Kidney epithelial cell (primary cell): ENCODE measurements around the gene ELOB. TPM values are rescaled to one million over a fixed set of nuclear protein-coding genes. Genes with fewer than 3 reads are reported as not detected.
A peak's percentile ranks its signal among the peaks of the same experiment; 100 is the strongest.

Experiments
- DNase-seq: peaks from one replicate; pipeline ENCODE4 v3.0.0-alpha.2; 2010; ENCODE audit warnings: low read depth
- H3K27me3 ChIP-seq: 2 replicates; pipeline ENCODE4 v1.6.0; 2011; ENCODE audit warnings: low read length; ENCODE audit not compliant: control insufficient read depth, insufficient read depth
- H3K36me3 ChIP-seq: 2 replicates; pipeline ENCODE4 v1.5.1; 2011; ENCODE audit warnings: low read length; ENCODE audit not compliant: control insufficient read depth, insufficient read depth
- H3K4me3 ChIP-seq: 2 replicates; pipeline ENCODE4 v1.5.1; 2011; ENCODE audit warnings: low read depth, mild to moderate bottlenecking, control low read depth, low read length
- total RNA-seq: library from RNA; depleted of rRNA; stranded (reverse); fragments of >200 nt; gene quantifications from 2 replicates; pipeline ENCODE4 v1.2.3, GENCODE V29; 2015
- TF ChIP-seq, protein P1 (sequence below): IDR thresholded peaks from 2 replicates; pipeline ENCODE4 v1.5.1; 2011; ENCODE audit warnings: mild to moderate bottlenecking, moderate library complexity, low read length, control low read depth, inconsistent platforms; ENCODE audit not compliant: insufficient read depth, poor library complexity, severe bottlenecking

Gene ELOB
- total RNA-seq, 1 donor from 2014 or later: 714 TPM

DNA sequence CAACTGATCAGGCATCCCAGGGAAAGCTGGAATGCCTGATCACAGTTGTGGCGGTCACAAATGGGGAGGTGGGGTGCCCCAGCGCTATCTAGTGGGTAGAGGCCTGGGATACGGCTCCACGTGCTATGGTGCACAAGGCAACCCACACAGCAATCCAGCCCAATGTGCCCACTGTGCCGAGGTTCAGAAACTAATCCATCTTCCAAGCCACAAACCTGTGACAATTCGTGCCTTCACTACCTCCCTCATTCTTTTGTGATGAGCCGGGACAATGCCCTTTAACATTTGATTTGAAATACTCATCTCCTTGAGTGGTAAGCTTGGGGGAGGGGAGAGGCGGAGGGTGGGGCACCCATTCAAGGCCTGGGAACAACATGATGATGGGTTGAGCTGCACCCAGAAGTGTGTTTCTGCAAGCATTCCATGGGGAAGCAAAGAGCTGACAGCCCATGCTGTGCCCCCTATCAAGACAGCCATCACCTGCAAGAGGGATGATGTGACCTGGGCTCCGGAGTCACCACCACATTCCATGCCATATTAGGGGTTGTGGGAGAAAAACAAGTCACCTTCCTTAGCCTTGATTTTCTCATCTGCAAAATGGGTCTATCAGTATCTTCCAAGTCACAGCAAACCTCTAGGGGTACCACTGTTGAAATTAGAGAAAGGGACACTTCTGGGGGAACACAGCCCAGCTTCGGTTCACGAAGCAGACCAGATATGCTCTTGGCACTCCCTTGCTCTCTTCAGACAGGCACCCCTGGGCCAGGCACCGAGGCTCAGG lies 3.7 kb downstream of the ELOB start:
- peaks cover 6% of the 10 kb centered on the region for H3K36me3 ChIP-seq
- TF ChIP-seq, protein P1, sequence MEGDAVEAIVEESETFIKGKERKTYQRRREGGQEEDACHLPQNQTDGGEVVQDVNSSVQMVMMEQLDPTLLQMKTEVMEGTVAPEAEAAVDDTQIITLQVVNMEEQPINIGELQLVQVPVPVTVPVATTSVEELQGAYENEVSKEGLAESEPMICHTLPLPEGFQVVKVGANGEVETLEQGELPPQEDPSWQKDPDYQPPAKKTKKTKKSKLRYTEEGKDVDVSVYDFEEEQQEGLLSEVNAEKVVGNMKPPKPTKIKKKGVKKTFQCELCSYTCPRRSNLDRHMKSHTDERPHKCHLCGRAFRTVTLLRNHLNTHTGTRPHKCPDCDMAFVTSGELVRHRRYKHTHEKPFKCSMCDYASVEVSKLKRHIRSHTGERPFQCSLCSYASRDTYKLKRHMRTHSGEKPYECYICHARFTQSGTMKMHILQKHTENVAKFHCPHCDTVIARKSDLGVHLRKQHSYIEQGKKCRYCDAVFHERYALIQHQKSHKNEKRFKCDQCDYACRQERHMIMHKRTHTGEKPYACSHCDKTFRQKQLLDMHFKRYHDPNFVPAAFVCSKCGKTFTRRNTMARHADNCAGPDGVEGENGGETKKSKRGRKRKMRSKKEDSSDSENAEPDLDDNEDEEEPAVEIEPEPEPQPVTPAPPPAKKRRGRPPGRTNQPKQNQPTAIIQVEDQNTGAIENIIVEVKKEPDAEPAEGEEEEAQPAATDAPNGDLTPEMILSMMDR: no peak
- no peak for DNase-seq
- no peaks in the 10 kb centered on the region for H3K27me3 ChIP-seq
- H3K4me3 ChIP-seq: no peak overlapping the region

DNA sequence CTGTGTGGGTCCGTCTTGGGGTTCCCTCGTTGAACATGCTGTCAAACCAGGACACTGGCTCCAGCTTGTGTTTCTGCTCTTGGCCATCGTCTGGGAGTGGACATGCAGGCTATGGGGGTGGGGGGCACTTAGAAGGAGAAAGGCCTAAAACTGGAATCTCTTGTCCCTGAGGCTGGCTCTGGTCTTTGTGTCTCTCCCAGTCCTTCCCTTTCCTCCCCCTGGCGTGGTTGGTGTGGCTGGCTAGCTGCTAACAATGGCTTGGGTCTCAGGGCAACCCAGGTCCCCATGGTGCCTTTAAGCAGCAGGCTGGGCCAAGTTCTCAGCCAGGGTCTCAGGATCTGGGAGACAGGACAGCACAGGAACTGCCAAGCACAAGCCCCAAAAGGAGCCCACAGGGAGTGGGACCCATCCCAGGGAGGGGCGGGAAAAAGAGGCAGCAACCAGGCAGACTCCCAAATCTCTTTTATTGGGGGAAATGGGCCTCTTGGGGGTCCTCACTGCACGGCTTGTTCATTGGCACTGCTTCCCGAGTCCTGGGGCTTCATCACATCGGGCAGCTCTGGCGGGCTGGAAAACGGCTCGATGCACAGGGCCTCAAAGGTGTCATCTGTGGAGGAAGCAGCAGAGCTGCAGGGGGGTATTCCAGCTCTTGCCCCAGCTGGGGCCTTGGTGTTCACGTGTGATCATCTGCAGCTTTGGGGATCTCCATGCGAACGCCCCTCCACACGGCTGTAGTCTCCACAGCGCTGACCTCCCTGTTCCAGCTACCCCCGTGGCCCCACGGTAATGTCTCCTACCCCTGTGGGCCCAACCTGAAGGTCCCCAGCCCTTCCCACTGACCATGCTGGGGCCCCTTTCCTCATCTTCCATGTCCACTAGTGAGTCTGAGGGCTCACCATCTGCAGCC lies 5.3 kb downstream of the ELOB start:
- DNase-seq: no peak
- Histone ChIP-seq H3K4me3 (no peak overlapping the region), H3K27me3 (no peaks in the 10 kb centered on the region), H3K36me3 (peaks cover 7% of the 10 kb centered on the region)
- TF ChIP-seq, protein P1: no peak

DNA sequence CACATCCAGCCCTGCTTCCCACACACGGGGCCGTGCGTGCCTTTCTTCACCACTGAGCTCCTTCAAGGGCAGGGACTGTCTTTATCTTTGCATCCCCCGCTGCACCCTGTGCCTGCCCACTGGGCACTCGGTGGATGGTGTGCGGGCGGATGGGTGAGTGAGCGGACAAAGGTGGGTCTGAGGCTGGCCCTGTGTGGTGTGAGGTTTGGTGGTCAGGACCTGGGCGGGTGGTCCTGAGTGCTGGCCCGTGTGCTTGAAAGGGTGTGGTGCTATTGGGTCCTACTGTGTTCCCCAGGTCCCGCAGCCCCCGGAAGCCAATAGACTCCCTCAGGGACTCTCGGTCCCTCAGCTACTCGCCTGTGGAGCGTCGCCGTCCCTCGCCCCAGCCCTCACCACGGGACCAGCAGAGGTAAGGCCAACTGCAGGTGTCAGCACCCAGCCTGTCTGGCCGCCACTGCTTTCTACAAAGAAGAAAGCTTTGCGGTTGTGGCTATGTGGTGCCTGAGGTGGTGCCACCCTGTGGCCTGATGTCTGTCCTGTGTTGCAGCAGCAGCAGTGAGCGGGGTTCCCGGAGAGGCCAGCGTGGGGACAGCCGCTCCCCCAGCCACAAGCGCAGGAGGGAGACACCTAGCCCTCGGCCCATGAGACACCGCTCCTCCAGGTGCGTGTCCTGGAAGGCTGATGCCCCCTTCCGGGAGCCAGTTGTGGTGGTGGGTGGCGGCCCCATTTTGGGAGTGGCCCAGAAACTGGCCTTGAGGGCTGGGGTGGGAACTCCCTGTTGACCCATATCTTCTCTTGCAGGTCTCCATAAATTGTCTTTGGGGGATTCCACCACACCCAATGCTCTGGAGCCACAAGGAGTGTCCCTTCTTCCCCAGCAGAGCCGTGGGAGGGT lies 6.8 kb downstream of the ELOB start:
- Histone ChIP-seq H3K4me3 (no peak overlapping the region), H3K27me3 (no peaks in the 10 kb centered on the region), H3K36me3 (peaks cover 7% of the 10 kb centered on the region)
- TF ChIP-seq, protein P1: peak; percentile 17
- no peak for DNase-seq

DNA sequence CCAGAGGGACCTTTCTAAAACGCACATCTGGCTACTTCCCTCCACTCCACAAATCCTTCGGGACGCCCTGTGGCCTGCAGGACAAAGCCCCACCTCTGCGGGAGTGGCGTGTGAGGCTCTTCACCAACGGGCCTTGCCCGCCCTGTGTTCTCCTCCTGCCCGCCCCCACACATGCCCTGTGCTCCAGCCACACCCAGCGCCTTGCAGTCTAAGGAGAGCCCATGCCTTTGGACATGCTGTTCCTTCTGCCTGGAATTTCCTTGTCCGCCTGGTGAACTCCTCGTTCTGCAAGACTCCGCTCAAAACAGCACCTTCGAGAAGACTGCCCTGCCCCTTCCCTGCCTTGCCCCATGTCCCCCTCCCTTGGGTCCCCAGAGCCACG lies 7.4 kb downstream of the ELOB start:
- TF ChIP-seq, protein P1: no peak
- no peak for DNase-seq
- no peak overlapping the region for H3K4me3 ChIP-seq
- H3K36me3 ChIP-seq: peaks cover 7% of the 10 kb centered on the region
- no peaks in the 10 kb centered on the region for H3K27me3 ChIP-seq

DNA sequence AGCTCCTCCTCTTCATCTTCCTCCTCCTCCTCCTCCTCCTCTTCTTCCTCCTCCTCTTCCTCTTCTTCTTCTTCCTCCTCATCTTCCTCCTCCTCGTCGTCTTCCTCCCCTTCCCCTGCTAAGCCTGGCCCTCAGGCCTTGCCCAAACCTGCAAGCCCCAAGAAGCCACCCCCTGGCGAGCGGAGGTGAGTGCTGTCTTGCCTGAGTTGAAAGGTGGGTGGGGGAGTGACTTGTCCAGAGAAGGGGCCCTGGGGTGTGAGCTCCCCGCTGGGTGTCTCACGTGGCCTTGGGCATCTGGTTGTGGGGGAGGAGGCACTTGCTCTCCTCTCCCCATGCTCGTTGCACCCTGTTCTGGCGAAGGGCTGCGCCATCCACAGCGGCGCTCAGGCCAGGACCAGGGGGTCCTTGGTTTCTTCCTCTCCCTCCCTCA lies 8.0 kb downstream of the ELOB start:
- Histone ChIP-seq H3K27me3 (no peaks in the 10 kb centered on the region), H3K36me3 (peaks cover 7% of the 10 kb centered on the region), H3K4me3 (no peak overlapping the region)
- TF ChIP-seq, protein P1: no peak
- DNase-seq: no peak
